Stomach (tissue), 19 donors: ENCODE measurements around the gene EIF3M. TPM values are rescaled to one million over a fixed set of nuclear protein-coding genes. Genes with fewer than 3 reads are reported as not detected.
A peak's percentile ranks its signal among the peaks of the same experiment; 100 is the strongest.

Source experiments
- DNase-seq, 2 donors: peaks; one replicate each; pipeline versions ENCODE4 v3.0.0 to v3.0.0-alpha.2; 2013 to 2019
- H3K27ac ChIP-seq, 5 donors: fragments of 200-600 bp in 4 of 5; sonication (generic) in 4 of 5; one replicate each; pipeline ENCODE4 v1.5.1; 2013 to 2019; ENCODE audit warnings: mild to moderate bottlenecking in 1 of 5, moderate library complexity in 1 of 5
- H3K27me3 ChIP-seq, 3 donors: fragments of 200-600 bp; sonication (generic); one replicate each; pipeline ENCODE4 v1.5.1; 2017 to 2019; ENCODE audit warnings: mixed run types in 1 of 3
- H3K36me3 ChIP-seq, 4 donors: fragments of 200-600 bp; sonication (generic); 1 replicate in 3 of 4; 2 replicates in 1 of 4; pipeline ENCODE4 v1.5.1; 2016 to 2019
- H3K4me1 ChIP-seq, 4 donors: fragments of 200-600 bp; sonication (generic); one replicate each; pipeline ENCODE4 v1.5.1; 2016 to 2019
- H3K4me3 ChIP-seq, 4 donors: fragments of 200-600 bp; sonication (generic) in 3 of 4; one replicate each; pipeline ENCODE4 v1.5.1; 2016 to 2019; ENCODE audit warnings: mild to moderate bottlenecking in 1 of 4
- H3K9me3 ChIP-seq, 4 donors: fragments of 200-600 bp; sonication (generic); one replicate each; pipeline ENCODE4 v1.5.1; 2016 to 2019
- EP300 ChIP-seq: sonication (generic); formaldehyde crosslinking; IDR thresholded peaks from one replicate; pipeline ENCODE4 v1.6.1; 2017; ENCODE audit warnings: antibody characterized with exemption
- POLR2A ChIP-seq, 4 donors: fragments of 450-650 bp; IDR thresholded peaks; one replicate each; pipeline ENCODE4 v1.6.1; 2016; ENCODE audit warnings: antibody characterized with exemption in 4 of 4, control low read depth in 2 of 4, mild to moderate bottlenecking in 1 of 4, moderate library complexity in 1 of 4
- POLR2AphosphoS5 ChIP-seq, 3 donors: sonication (generic); formaldehyde crosslinking; IDR thresholded peaks; one replicate each; pipeline ENCODE4 v1.6.1; 2016; ENCODE audit warnings: antibody characterized with exemption in 3 of 3
- WGBS, 5 donors: extraction: QIAGEN DNeasy Blood & Tissue Kit in 3 of 5; methylation state at CpG; one replicate each; pipeline versions ENCODE4 v1.1.5 to v1.1.7; 2013 to 2018; 5-methylcytosine and 5-hydroxymethylcytosine counted together
- intact Hi-C: fragments of 100-400 bp; cut with DNase I; formaldehyde crosslinking; loops from one replicate; pipeline ENCODE4 v1.15.1; 2023; ENCODE audit warnings: low total_unique reads
- long read RNA-seq, 10 donors: transcript quantifications; one replicate each; lab custom pipeline, GENCODE V29; 2026
- polyA plus RNA-seq, 3 donors: library from polyadenylated mRNA; stranded (reverse); fragments of 200-250 nt; gene quantifications; one replicate each; pipeline ENCODE4 v1.2.3, GENCODE V29; 2013
- total RNA-seq, 5 donors: library from RNA; depleted of rRNA; stranded (reverse); fragments of >200 nt; gene quantifications; one replicate each; pipeline versions ENCODE4 v1.1.0 to v1.2.3, GENCODE V29; 2014 to 2016
- TF ChIP-seq, protein P1 (sequence below), 7 experiments: fragments of 450-650 bp in 4 of 7; fragments of 200-600 bp in 3 of 7; sonication (generic) in 3 of 7; IDR thresholded peaks; one replicate each; pipeline ENCODE4 v1.5.1; 2016 to 2019; ENCODE audit warnings: antibody characterized with exemption in 7 of 7, control low read depth in 2 of 7, mild to moderate bottlenecking in 1 of 7
- donor health status: healthy with polysubstance abuse.
- donor health status: Bipolar disorder and iron deficiency.
- donor health status: healthy.

The EIF3M gene
- 100 to 1,000 TPM in 3 of 5 donors, 10 to 100 TPM in 2; 38.5 to 259 (median 139) TPM for total RNA-seq
- 100 to 1,000 TPM; 255 to 459 (median 261) TPM for polyA plus RNA-seq
- long read RNA-seq, donor 1, full-length matches to known transcripts = 25 of 25 reads
- long read RNA-seq, donor 1, partial matches to known transcripts = 0 of 25 reads
- long read RNA-seq, donor 1, other reads (novel, unspliced or antisense) = 0 of 25 reads
- long read RNA-seq, donor 2, full-length matches to known transcripts = 43 of 43 reads
- long read RNA-seq, donor 2, partial matches to known transcripts = 0 of 43 reads
- long read RNA-seq, donor 2, other reads (novel, unspliced or antisense) = 0 of 43 reads
- long read RNA-seq, donor 3, full-length matches to known transcripts = 39 of 39 reads
- long read RNA-seq, donor 3, partial matches to known transcripts = 0 of 39 reads
- long read RNA-seq, donor 3, other reads (novel, unspliced or antisense) = 0 of 39 reads
- long read RNA-seq, donor 4, full-length matches to known transcripts = 10 of 10 reads
- long read RNA-seq, donor 4, partial matches to known transcripts = 0 of 10 reads
- long read RNA-seq, donor 4, other reads (novel, unspliced or antisense) = 0 of 10 reads
- long read RNA-seq, donor 5, full-length matches to known transcripts = 83 of 89 reads
- long read RNA-seq, donor 5, partial matches to known transcripts = 6 of 89 reads
- long read RNA-seq, donor 5, other reads (novel, unspliced or antisense) = 0 of 89 reads
- long read RNA-seq, donor 6, full-length matches to known transcripts = 132 of 147 reads
- long read RNA-seq, donor 6, partial matches to known transcripts = 15 of 147 reads
- long read RNA-seq, donor 6, other reads (novel, unspliced or antisense) = 0 of 147 reads
- long read RNA-seq, donor 7, full-length matches to known transcripts = 79 of 96 reads
- long read RNA-seq, donor 7, partial matches to known transcripts = 17 of 96 reads
- long read RNA-seq, donor 7, other reads (novel, unspliced or antisense) = 0 of 96 reads
- long read RNA-seq, donor 8, full-length matches to known transcripts = 83 of 89 reads
- long read RNA-seq, donor 8, partial matches to known transcripts = 6 of 89 reads
- long read RNA-seq, donor 8, other reads (novel, unspliced or antisense) = 0 of 89 reads
- long read RNA-seq, donor 9, full-length matches to known transcripts = 66 of 89 reads
- long read RNA-seq, donor 9, partial matches to known transcripts = 23 of 89 reads
- long read RNA-seq, donor 9, other reads (novel, unspliced or antisense) = 0 of 89 reads
- long read RNA-seq, donor 10, full-length matches to known transcripts = 36 of 36 reads
- long read RNA-seq, donor 10, partial matches to known transcripts = 0 of 36 reads
- long read RNA-seq, donor 10, other reads (novel, unspliced or antisense) = 0 of 36 reads

DNA sequence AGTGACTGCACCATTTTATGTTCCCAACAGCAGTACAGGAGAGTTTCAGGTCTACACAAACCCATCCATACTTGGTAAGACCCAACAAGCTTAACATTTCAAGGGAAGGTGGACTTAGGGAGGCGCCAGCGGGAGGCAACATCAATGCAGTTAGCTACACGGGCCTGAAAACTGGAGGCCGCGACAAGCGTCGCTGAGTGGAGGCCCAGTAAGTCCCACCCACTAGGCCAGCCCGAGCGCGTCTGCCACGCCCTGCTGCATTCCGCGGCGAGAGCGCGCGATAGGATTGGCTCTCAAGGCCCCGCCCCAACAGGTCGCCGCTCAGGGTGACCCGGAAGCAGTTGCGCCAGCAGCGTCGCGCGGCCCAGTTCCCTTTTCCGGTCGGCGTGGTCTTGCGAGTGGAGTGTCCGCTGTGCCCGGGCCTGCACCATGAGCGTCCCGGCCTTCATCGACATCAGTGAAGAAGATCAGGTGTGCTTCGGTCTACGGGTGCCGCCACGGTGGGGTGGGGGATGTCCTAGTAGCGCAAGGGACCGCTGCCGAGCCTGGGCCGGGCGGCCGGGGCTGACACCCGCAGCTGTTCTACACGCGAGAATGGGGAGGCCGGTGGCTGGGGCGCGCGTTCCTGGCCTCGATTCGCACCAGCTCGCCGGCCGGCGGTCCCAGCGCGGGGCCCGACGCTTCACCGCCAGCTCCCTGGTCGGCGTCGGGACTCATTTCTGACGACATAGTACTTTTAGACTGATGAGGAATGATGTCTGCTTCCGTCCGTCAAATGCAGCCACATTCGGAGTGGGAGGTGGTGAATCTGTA lies at the start of gene EIF3M:
EIF3M (plus strand) TSS at position 373 of the 813 bp plus-strand sequence; CDS start at position 430, 57 bp downstream.
- no peaks in the 10 kb centered on the region for H3K9me3 ChIP-seq
- H3K27ac ChIP-seq = peak within 1 kb of the TSS; percentile 76 to 95 (median 85)
- peaks cover 13 to 34% (median 29%) of the 10 kb centered on the region in 4 donors for H3K4me1 ChIP-seq
- peak; percentile 97 to 99 for DNase-seq
- peak within 1 kb of the TSS; percentile 69 to 97 (median 89) for H3K4me3 ChIP-seq
- peaks cover 0 to 10% (median 3%) of the 10 kb centered on the region in 4 donors for H3K36me3 ChIP-seq
- WGBS, 5 donors = 0 to 1% (median 1%) methylated on average over 41 to 70 of the region's 70 CpGs
- H3K27me3 ChIP-seq = no peaks in the 10 kb centered on the region
- intact Hi-C loops = no loop called here
- TF ChIP-seq POLR2A (IDR thresholded peaks at IDR 0.05) = peak in 1 of 4 donors; percentile 20
- TF ChIP-seq, protein P1, sequence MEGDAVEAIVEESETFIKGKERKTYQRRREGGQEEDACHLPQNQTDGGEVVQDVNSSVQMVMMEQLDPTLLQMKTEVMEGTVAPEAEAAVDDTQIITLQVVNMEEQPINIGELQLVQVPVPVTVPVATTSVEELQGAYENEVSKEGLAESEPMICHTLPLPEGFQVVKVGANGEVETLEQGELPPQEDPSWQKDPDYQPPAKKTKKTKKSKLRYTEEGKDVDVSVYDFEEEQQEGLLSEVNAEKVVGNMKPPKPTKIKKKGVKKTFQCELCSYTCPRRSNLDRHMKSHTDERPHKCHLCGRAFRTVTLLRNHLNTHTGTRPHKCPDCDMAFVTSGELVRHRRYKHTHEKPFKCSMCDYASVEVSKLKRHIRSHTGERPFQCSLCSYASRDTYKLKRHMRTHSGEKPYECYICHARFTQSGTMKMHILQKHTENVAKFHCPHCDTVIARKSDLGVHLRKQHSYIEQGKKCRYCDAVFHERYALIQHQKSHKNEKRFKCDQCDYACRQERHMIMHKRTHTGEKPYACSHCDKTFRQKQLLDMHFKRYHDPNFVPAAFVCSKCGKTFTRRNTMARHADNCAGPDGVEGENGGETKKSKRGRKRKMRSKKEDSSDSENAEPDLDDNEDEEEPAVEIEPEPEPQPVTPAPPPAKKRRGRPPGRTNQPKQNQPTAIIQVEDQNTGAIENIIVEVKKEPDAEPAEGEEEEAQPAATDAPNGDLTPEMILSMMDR (IDR thresholded peaks at IDR 0.05) = no peak
- peak; percentile 63 to 95 (median 89) for TF ChIP-seq POLR2AphosphoS5 (IDR thresholded peaks at IDR 0.05)
- TF ChIP-seq EP300 = no peak

GRCh38 chr11:32538804-32539203 lies 44.8 kb upstream of the EIF3M start:
- Histone ChIP-seq H3K27me3 (no peaks in the 10 kb centered on the region), H3K36me3 (no peaks in the 10 kb centered on the region), H3K4me1 (no peaks in the 10 kb centered on the region), H3K4me3 (no peak overlapping the region), H3K9me3 (no peaks in the 10 kb centered on the region), H3K27ac (no peak overlapping the region)
- intact Hi-C loops = no loop called here
- 89 to 96% (median 91%) methylated on average over 7 of the region's 7 CpGs for WGBS, 5 donors
- no peak for DNase-seq
- TF ChIP-seq, protein P1 (IDR thresholded peaks at IDR 0.05) = no peak
- TF ChIP-seq POLR2A (IDR thresholded peaks at IDR 0.05) (no peak), EP300 (no peak), POLR2AphosphoS5 (IDR thresholded peaks at IDR 0.05) (no peak)

DNA sequence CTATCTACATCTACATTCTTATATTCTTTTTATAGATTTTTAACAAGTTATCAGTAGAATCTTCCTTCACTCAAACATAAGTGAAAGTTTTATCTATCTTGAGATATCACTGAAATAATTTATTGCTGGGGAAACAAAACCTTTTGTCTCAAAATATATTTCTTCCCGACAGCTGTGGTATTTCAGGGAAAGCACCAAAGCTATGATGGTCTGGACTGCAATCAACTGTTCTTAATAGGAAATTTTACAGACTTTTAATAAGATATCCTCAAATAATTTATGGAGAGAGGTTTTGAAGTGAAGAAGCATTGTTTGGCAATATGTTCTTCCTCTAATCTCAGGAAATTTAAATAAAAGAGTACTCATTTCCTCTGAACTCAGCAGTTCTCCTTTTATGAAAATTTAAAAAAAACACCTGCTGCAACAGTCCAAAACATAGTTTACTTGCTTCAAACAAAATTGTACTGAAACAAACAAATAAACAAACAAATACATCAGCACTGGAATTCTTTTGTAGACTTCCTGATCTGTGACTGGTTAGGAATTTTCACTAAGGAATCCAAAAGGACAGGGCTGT lies 33.9 kb upstream of the EIF3M start:
- Histone ChIP-seq H3K9me3 (no peaks in the 10 kb centered on the region), H3K4me3 (no peak overlapping the region), H3K36me3 (no peaks in the 10 kb centered on the region), H3K4me1 (no peaks in the 10 kb centered on the region), H3K27ac (no peak overlapping the region), H3K27me3 (no peaks in the 10 kb centered on the region)
- 27 to 40% (median 36%) methylated on average over 1 of the region's 1 CpG for WGBS, 5 donors
- DNase-seq = no peak
- intact Hi-C loops = no loop called here
- TF ChIP-seq EP300 (no peak), POLR2A (IDR thresholded peaks at IDR 0.05) (no peak), POLR2AphosphoS5 (IDR thresholded peaks at IDR 0.05) (no peak)
- TF ChIP-seq, protein P1 (IDR thresholded peaks at IDR 0.05) = no peak
